Head of caudate nucleus (tissue), 42 donors: Measurements from ENCODE around the gene LAMA3.

ENCODE experiments used
- DNase-seq, 42 donors: peaks; one replicate each; pipeline versions ENCODE4 v3.0.0 to v3.0.0-alpha.2; 2020 to 2021; ENCODE audit warnings: mixed read lengths in 7 of 42
- intact Hi-C: fragments of 100-400 bp; cut with DNase I; formaldehyde crosslinking; loops from one replicate; pipeline ENCODE4 v1.15.0; 2022

The LAMA3 gene

GRCh38 chr18:23879126-23879525 lies 189.9 kb downstream of the LAMA3 start:
- intact Hi-C loops, result no loop called here
- no peak for DNase-seq

DNA sequence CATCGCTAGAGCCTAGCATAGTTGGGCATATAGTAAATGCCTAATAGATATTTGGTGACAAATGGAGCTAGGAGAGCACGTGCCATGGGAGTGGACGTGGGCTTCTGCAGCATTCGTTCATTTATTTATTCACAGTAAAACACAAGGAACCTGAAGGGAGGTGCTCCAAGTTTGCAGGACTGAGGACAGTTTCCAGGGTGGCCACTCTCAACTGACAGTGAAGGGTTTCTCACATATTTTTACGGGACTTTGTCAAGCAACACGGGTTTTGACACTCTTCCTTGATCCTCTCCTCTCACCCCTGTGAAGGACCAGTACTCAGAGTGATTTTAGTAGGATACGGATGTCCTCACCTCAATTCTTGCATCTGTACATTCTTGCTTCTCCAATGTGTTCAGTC lies 190.3 kb downstream of the LAMA3 start:
- intact Hi-C loops, result no loop called here
- peak in 1 of 42 donors; percentile 9 for DNase-seq

GRCh38 chr18:23879966-23880565 lies 190.8 kb downstream of the LAMA3 start:
- intact Hi-C loops, result loop anchor here (10.0 kb wide), 1 partner anchor 45 kb away; no protein-coding TSS in a partner anchor
- peak in 1 of 42 donors; percentile 19 for DNase-seq

- intact Hi-C loops, result loop anchor here (10.0 kb wide), 1 partner anchor 46 kb away; no protein-coding TSS in a partner anchor
- DNase-seq, result no peak
These were observed 191.8 kb downstream of the LAMA3 start for GRCh38 chr18:23880931-23881617.

GRCh38 chr18:23881778-23882177 lies 192.5 kb downstream of the LAMA3 start:
- DNase-seq, result no peak
- intact Hi-C loops, result loop anchor here (10.0 kb wide), 1 partner anchor 47 kb away; no protein-coding TSS in a partner anchor

GRCh38 chr18:23882616-23883276 lies 193.5 kb downstream of the LAMA3 start:
- intact Hi-C loops, result loop anchor here (10.0 kb wide), 1 partner anchor 48 kb away; no protein-coding TSS in a partner anchor
- DNase-seq, result no peak

GRCh38 chr18:23883277-23883790 lies 194.1 kb downstream of the LAMA3 start:
- DNase-seq, result no peak
- intact Hi-C loops, result loop anchor here (10.0 kb wide), 1 partner anchor 49 kb away; no protein-coding TSS in a partner anchor

DNA sequence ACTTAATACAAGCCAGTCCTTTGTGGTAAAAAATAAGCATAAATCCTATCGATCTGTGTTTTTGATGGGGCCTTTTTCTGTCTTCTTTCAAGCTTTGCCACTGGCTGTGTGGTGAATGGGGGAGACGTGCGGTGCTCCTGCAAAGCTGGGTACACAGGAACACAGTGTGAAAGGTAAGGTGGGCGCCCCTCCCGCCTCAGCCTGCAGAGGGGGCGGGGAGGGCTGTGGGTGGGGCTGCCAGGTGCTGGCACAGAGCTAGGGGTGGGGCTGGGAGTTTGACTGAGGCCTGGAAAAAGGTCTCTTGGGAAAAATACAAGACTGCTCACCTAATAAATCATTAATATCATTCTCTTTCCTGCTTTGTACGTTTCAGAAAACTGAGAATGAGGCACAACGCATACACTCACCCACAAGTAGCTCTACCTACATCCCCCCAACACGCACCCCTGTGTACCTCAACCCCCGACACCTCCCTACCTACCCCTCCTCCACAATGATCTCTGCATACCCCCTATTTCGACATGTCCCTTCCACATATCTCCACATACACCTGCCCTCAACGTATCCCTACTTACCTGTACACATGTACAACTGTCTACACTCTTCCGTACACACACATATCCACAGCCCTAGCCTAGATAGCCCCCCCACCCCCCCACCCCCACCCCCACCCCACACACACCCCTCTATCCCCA lies 195.6 kb downstream of the LAMA3 start:
- intact Hi-C loops, result loop anchor here (10.0 kb wide), 1 partner anchor 50 kb away; no protein-coding TSS in a partner anchor
- no peak for DNase-seq

- intact Hi-C loops, result loop anchor here (10.0 kb wide), 1 partner anchor 51 kb away; no protein-coding TSS in a partner anchor
- DNase-seq, result no peak
These were observed 196.5 kb downstream of the LAMA3 start for GRCh38 chr18:23885750-23886149.

GRCh38 chr18:23887035-23887434 lies 197.8 kb downstream of the LAMA3 start:
- DNase-seq, result no peak
- intact Hi-C loops, result loop anchor here (10.0 kb wide), 1 partner anchor 52 kb away; no protein-coding TSS in a partner anchor

GRCh38 chr18:23887493-23887892 lies 198.2 kb downstream of the LAMA3 start:
- intact Hi-C loops, result loop anchor here (10.0 kb wide), 1 partner anchor 53 kb away; no protein-coding TSS in a partner anchor
- DNase-seq, result no peak

- no peak for DNase-seq
- intact Hi-C loops, result loop anchor here (10.0 kb wide), 1 partner anchor 54 kb away; no protein-coding TSS in a partner anchor
These were observed 199.6 kb downstream of the LAMA3 start for GRCh38 chr18:23888881-23889280.

DNA sequence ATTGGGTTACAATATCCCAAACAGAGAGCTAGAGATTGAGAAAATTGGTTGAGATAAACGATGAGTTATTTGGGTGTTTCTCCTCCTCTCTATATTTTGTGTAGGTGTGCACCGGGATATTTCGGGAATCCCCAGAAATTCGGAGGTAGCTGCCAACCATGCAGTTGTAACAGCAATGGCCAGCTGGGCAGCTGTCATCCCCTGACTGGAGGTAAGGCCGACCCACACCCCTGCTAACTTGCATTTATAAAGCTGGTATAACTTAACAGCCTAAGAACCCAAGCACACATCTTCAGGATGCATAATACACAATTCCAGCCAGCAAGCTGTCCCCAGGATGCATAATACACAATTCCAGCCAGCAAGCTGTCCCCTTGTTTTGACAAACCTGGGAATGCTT lies 200.7 kb downstream of the LAMA3 start:
- intact Hi-C loops, result loop anchor here (10.0 kb wide), 1 partner anchor 55 kb away; no protein-coding TSS in a partner anchor
- no peak for DNase-seq

DNA sequence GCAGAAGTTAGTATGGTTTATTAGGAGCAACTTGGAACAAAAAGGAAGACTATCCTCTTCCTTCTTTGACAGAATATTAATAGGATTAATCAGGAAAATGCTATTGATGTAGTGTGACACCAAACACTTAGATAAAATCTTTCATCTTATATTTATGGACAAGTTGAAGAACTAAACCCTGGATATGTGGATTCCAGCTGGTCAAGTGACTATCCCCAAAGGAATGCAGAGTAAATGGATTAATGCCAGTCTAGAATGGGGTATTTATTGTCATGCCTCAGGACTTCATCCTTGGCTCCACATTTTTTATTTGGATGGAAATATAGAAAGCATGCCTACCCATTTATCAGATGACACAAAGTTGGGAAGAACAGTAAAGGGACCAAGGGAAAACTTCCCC lies 201.3 kb downstream of the LAMA3 start:
- no peak for DNase-seq
- intact Hi-C loops, result no loop called here

DNA sequence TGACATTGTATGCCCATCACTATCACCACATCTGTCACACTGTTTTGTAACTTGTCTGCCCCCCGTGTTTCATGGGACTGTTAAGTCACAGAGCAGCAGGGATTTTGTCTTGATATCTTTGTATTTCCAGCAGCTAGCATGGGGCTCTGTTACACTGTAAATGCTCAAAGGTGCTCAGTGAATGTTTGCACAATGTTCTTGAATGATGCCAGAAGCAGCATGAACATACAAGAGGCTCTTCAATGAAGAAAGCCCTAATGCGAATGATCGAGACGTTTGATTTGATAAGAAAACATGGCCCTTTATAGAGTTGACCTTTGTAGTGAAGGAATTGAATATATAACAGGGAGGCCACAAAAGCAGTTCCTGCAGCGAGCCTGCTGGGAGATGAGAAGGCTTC lies 204.4 kb downstream of the LAMA3 start:
- DNase-seq, result no peak
- intact Hi-C loops, result no loop called here

DNA sequence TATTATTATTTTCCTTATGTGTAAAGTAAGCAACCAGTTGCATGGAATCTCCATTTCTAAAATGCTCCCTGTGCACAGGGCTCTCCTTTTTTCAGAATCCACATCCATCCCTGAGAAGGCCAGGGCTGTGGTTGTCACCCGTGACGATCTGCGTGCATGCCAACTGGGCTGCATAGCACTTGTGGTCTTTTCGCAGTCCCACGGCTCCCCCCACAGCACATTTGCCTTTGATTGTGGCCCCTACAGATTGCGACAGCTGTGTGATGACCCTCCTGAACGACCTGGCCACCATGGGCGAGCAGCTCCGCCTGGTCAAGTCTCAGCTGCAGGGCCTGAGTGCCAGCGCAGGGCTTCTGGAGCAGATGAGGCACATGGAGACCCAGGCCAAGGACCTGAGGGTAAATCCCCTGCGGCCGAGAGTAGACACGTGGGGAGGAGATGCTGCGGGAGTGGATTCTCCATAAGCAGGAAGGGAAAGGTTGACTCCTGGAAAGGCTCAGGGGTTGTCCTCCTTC lies 205.5 kb downstream of the LAMA3 start:
- intact Hi-C loops, result no loop called here
- no peak for DNase-seq

- DNase-seq, result no peak
- intact Hi-C loops, result no loop called here
These were observed 208.0 kb downstream of the LAMA3 start for GRCh38 chr18:23897291-23897690.

DNA sequence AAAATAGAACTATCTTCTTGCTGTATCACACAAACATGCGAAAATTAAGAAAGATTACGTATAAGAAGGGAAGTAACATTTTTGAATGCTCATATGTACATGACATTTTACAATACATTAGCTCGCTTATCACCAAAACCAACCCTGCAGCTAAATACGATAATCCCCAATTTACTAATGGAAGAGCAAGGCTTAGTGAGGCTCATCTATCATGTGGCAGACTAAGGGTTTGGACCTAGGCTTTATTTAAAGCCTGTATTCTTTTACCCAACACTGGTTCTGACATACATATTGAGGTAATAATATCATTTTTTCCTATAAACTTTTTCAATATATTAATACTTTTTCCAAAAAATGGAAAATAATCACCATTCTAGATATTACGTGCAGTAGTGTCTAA lies 208.5 kb downstream of the LAMA3 start:
- no peak for DNase-seq

GRCh38 chr18:23900994-23901393 lies 211.7 kb downstream of the LAMA3 start:
- no peak for DNase-seq
- intact Hi-C loops, result no loop called here

More for the DNA sequence above, 208.5 kb downstream of the LAMA3 start:
- intact Hi-C loops, result no loop called here
